Measurements from ENCODE around the gene MAN2B2. TPM values are rescaled to one million over a fixed set of nuclear protein-coding genes. Genes with fewer than 3 reads are reported as not detected.

The MAN2B2 gene
- total and polyA plus RNA-seq, 9 of the 15 experiments (the other 6 are each of a cell fraction or from before 2014, with no cell fraction given), result 0.21 to 8.8 (median 3.7) TPM

DNA sequence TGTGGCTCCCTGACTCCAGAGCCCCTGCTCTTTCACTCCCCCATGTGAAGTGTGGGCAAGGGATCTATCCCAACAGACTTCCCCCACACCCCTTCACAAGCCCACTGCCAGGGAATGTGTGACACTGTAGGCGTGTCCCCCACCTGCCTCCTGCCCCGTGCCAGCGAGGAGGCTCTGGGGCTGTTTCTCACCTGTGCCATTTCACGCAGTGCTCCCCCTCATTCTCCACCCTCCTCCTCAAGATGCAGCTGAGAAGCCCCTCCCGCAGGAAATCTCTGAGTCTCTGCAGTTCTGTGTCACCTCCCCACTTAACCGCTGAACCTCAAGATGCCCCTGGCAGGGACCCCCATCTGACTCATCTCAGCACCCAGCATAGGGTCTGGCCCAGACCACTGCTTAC is 5.4 kb downstream of the MAN2B2 start (continued):
- TF ChIP-seq, protein P1, sequence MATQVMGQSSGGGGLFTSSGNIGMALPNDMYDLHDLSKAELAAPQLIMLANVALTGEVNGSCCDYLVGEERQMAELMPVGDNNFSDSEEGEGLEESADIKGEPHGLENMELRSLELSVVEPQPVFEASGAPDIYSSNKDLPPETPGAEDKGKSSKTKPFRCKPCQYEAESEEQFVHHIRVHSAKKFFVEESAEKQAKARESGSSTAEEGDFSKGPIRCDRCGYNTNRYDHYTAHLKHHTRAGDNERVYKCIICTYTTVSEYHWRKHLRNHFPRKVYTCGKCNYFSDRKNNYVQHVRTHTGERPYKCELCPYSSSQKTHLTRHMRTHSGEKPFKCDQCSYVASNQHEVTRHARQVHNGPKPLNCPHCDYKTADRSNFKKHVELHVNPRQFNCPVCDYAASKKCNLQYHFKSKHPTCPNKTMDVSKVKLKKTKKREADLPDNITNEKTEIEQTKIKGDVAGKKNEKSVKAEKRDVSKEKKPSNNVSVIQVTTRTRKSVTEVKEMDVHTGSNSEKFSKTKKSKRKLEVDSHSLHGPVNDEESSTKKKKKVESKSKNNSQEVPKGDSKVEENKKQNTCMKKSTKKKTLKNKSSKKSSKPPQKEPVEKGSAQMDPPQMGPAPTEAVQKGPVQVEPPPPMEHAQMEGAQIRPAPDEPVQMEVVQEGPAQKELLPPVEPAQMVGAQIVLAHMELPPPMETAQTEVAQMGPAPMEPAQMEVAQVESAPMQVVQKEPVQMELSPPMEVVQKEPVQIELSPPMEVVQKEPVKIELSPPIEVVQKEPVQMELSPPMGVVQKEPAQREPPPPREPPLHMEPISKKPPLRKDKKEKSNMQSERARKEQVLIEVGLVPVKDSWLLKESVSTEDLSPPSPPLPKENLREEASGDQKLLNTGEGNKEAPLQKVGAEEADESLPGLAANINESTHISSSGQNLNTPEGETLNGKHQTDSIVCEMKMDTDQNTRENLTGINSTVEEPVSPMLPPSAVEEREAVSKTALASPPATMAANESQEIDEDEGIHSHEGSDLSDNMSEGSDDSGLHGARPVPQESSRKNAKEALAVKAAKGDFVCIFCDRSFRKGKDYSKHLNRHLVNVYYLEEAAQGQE (IDR thresholded peaks at IDR 0.05; ENCODE audit: borderline replicate concordance), result no peak
- TF ChIP-seq, protein P1 (CRISPR knock-in tag; IDR thresholded peaks at IDR 0.05; ENCODE audit: low read depth), result no peak
- TF ChIP-seq RBM14 (IDR thresholded peaks at IDR 0.05; ENCODE audit: borderline replicate concordance, insufficient read depth, low read depth, low read length), result no peak
- TF ChIP-seq ZBTB7A (IDR thresholded peaks at IDR 0.05; ENCODE audit: borderline replicate concordance, control insufficient read depth, low read depth, low read length), result no peak

Measured in K562 (cell line).